HG03457 (cell line): ENCODE data around the gene ANKAR.
"Not testable (repeated sequence)": the region's sequence is repeated elsewhere in the genome, so short reads cannot be mapped to it uniquely, and the experiment has no call there.

Experiments used
- ATAC-seq: cut with Tn5 transposase; IDR thresholded peaks from one replicate; pipeline ENCODE4 v1.9.1; 2021; ENCODE audit warnings: moderate number of reproducible peaks; ENCODE audit not compliant: unreplicated experiment

ANKAR gene

DNA sequence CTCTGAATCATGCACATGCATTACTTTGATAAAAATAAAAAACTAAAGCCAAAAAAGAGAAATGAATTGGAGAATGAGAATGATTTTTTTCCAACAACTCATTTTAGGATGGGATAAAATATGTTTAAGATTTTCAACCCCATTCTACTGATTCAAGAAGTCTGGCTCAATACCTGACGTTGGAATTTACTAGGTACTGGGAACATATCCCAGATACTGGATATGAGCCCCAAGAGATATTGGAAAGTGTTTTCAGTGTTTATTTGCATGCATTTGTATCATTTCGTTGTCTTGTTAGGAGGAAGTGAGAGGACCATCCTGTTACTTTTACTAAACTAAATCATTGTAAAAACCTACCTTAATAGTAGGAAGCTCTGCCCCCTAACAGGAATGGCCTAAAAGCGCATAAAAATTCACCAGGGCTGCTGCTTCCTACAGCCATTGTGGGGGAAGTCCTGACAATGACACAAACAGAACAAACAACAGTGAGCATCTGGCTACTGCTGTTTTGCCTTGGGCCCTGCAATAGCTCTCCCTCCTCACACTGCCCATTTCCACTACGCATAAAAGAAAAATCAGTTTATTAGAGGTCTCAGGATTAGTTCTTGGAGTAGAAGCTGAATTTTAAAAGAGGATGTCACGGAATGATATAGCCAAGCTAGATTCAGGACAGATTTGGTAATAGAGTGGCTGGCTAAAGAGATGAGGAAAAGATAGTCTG is 35.2 kb downstream of the ANKAR start:
- ATAC-seq = no peak

DNA sequence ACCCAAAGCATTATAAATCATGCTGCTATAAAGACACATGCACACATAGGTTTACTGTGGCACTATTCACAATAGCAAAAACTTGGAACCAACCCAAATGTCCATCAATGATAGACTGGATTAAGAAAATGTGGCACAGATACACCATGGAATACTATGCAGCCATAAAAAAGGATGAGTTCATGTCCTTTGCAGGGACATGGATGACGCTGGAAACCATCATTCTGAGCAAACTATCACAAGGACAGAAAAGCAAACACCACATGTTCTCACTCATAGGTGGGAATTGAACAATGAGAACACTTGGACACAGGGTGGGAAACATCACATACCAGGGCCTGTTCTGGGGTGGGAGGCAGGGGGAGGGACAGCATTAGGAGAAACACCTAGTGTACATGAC is 43.1 kb downstream of the ANKAR start:
- ATAC-seq = not testable (repeated sequence)

DNA sequence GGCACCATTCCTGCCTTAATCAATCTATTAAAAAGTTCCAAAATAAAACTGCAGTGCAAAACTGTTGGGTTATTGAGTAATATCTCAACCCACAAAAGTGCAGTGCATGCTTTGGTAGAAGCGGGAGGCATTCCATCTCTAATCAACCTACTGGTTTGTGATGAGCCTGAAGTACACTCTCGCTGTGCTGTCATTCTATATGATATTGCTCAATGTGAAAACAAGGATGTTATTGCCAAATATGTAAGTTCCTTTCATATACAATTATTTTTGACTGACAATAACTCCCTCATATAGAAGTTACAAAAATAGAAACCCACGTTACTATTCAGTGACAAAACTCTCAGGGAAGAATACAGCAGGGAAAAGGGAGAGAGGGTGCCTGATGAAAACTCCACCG is 45.1 kb downstream of the ANKAR start:
- ATAC-seq = no peak

DNA sequence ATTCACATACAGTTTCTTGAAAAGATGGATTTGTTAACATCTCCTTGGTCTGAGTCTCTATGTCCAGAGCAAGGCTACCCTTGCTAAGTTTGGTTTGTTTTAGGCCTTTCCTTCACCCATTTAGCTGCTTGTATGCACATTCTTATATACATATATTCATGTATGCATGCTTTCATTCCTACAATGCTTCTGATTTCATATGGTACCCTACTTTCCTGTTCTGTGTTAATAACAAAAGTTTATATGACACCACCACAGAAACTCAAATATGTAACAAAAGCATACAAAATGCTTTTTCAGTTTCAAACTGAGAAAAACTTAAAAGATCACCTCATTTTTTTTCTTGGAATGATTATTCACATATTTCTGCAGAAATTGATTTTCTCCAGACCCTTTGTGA is 48.7 kb downstream of the ANKAR start:
- ATAC-seq = no peak
